ENCODE data around the gene EVA1C. TPM values are rescaled to one million over a fixed set of nuclear protein-coding genes. Genes with fewer than 3 reads are reported as not detected.

EVA1C gene
- total RNA-seq, 2 donors from 2014 or later: 25.5 to 45.9 TPM

DNA sequence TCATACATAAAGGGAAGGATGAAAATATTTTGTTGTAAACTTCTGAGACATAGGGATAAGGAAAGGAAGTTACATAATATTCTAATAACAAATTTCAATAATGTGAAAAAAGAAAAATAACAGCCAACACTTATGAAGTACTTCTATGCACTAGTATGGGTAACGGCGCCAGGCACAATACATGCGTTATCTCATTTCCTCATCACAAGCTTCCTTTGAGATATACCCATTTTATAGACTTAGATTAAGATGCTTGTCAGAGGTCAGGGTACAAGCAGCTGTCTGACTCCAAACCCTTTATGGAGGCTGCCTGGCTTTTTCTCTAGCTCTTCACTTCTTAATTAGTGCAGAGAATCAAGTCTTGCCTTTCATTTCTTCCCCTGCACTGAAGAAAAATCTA, 131.5 kb downstream of the EVA1C start:
- no peaks in the 10 kb centered on the region for H3K27me3 ChIP-seq
- no peak overlapping the region for H3K27ac ChIP-seq
- no peak for TF ChIP-seq CTCF (IDR thresholded peaks at IDR 0.05)
- no peak for DNase-seq (ENCODE audit: low spot score)
- H3K4me3 ChIP-seq: no peak overlapping the region
- H3K9me3 ChIP-seq: no peaks in the 10 kb centered on the region
- no peaks in the 10 kb centered on the region for H3K36me3 ChIP-seq
- H3K4me1 ChIP-seq: no peaks in the 10 kb centered on the region

GRCh38 chr21:32544697-32545096, 132.2 kb downstream of the EVA1C start:
- H3K36me3 ChIP-seq: no peaks in the 10 kb centered on the region
- TF ChIP-seq CTCF (IDR thresholded peaks at IDR 0.05): no peak
- H3K4me3 ChIP-seq: no peak overlapping the region
- DNase-seq (ENCODE audit: low spot score): no peak
- H3K9me3 ChIP-seq: no peaks in the 10 kb centered on the region
- H3K4me1 ChIP-seq: no peaks in the 10 kb centered on the region
- no peaks in the 10 kb centered on the region for H3K27me3 ChIP-seq
- H3K27ac ChIP-seq: no peak overlapping the region

GRCh38 chr21:32545948-32546441, 133.5 kb downstream of the EVA1C start:
- DNase-seq (ENCODE audit: low spot score): no peak
- no peaks in the 10 kb centered on the region for H3K4me1 ChIP-seq
- H3K27ac ChIP-seq: no peak overlapping the region
- no peak overlapping the region for H3K4me3 ChIP-seq
- no peaks in the 10 kb centered on the region for H3K36me3 ChIP-seq
- no peak for TF ChIP-seq CTCF (IDR thresholded peaks at IDR 0.05)
- H3K27me3 ChIP-seq: no peaks in the 10 kb centered on the region
- H3K9me3 ChIP-seq: no peaks in the 10 kb centered on the region

GRCh38 chr21:32547018-32547417, 134.5 kb downstream of the EVA1C start:
- Histone ChIP-seq H3K4me3 (no peak overlapping the region), H3K36me3 (no peaks in the 10 kb centered on the region), H3K27me3 (no peaks in the 10 kb centered on the region), H3K4me1 (no peaks in the 10 kb centered on the region), H3K9me3 (no peaks in the 10 kb centered on the region), H3K27ac (no peak overlapping the region)
- no peak for TF ChIP-seq CTCF (IDR thresholded peaks at IDR 0.05)
- DNase-seq (ENCODE audit: low spot score): no peak

- Histone ChIP-seq H3K4me1 (no peaks in the 10 kb centered on the region), H3K4me3 (no peak overlapping the region), H3K27me3 (no peaks in the 10 kb centered on the region), H3K9me3 (no peaks in the 10 kb centered on the region), H3K27ac (no peak overlapping the region), H3K36me3 (no peaks in the 10 kb centered on the region)
- TF ChIP-seq CTCF (IDR thresholded peaks at IDR 0.05): no peak
- no peak for DNase-seq (ENCODE audit: low spot score)
These were observed 136.5 kb downstream of the EVA1C start for GRCh38 chr21:32548978-32549377.

- no peak for TF ChIP-seq CTCF (IDR thresholded peaks at IDR 0.05)
- no peak for DNase-seq (ENCODE audit: low spot score)
- H3K4me3 ChIP-seq: no peak overlapping the region
- H3K27me3 ChIP-seq: no peaks in the 10 kb centered on the region
- no peaks in the 10 kb centered on the region for H3K4me1 ChIP-seq
- no peaks in the 10 kb centered on the region for H3K9me3 ChIP-seq
- H3K27ac ChIP-seq: no peak overlapping the region
- no peaks in the 10 kb centered on the region for H3K36me3 ChIP-seq
These were observed 136.9 kb downstream of the EVA1C start for GRCh38 chr21:32549440-32549839.

Data from right atrium auricular region (tissue), 2 donors.